HT1080 (cell line): ENCODE results near the gene ZBTB7C. TPM values are rescaled to one million over a fixed set of nuclear protein-coding genes. Genes with fewer than 3 reads are reported as not detected.

ENCODE experiments used
- DNase-seq: peaks from one replicate; pipeline ENCODE4 v3.0.0-alpha.2; 2015; ENCODE audit warnings: low read depth
- total RNA-seq: library from RNA; depleted of rRNA; stranded (reverse); fragments of >200 nt; shearing (Covaris generic); gene quantifications from 2 replicates; pipeline ENCODE4 v1.2.3, GENCODE V29; 2014

The ZBTB7C gene
- total RNA-seq, 1 experiment from 2014 or later: 0.05 TPM

DNA sequence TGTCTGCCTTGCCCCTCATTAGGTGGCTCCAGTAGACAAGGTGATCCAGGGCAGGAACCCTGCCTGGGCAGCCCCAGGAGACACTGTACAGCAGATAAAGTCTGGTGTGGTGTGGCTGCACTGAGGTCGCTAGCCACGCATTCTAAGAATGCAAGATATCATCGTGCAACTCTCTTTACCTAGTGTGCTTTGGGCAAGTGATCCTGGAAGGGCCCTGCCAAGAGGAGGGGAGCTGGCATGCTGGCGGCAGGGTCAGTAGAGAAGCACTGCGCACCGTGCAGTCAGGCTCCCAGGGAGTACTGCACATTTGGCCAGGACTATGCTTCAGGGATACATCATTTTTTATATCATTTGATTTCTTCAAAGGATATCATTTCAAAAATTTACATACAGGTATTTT lies 283.5 kb downstream of the ZBTB7C start:
- DNase-seq: no peak

- DNase-seq: no peak
Measured at GRCh38 chr18:48124857-48125626, 284.1 kb downstream of the ZBTB7C start.

DNA sequence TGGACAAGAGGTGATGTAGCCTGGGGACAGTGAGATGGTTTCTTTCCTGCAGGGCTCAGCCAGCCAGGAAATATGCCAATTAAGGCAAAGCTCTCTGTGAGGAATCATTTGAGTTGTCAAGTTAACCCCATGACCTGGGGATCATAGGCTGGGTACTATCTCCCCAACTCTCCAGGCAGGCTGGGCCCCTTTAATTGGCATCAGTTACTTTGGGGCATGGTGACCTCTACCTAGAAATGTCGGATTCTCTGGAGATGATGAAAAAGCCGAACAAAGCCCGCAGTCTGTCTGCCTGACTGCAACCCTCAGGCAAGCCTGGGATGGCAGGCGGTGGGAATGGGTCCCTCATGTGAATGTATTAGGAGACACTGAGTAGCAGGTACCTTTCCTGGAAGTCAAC lies 285.2 kb downstream of the ZBTB7C start:
- DNase-seq: no peak

GRCh38 chr18:48123324-48123723 lies 285.9 kb downstream of the ZBTB7C start:
- DNase-seq: no peak

GRCh38 chr18:48122816-48123215 lies 286.4 kb downstream of the ZBTB7C start:
- DNase-seq: no peak

DNA sequence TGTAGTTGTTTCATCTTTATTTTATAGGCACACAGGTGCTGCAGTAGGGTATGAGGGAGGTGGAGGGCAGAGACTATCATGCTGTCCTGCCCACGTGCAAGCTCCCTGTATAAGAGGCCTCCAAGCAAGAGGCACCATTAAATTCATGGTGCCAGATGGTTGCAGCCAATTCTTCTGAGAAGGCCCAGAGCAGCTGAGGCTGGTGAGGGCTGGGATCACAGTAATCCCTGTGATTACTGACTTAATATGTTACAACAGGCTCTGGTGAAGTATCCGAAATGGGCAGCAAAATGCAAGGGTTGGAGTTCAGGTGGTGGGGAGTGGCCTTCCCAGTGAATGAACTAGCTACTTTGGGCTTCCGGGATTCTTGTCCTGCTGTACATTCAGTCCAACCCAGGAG lies 286.8 kb downstream of the ZBTB7C start:
- no peak for DNase-seq

GRCh38 chr18:48121752-48122151 lies 287.4 kb downstream of the ZBTB7C start:
- no peak for DNase-seq

GRCh38 chr18:48119204-48119603 lies 290.0 kb downstream of the ZBTB7C start:
- no peak for DNase-seq

- DNase-seq: no peak
Measured at GRCh38 chr18:48116873-48117630, 292.1 kb downstream of the ZBTB7C start.

GRCh38 chr18:48116017-48116416 lies 293.2 kb downstream of the ZBTB7C start:
- no peak for DNase-seq

DNA sequence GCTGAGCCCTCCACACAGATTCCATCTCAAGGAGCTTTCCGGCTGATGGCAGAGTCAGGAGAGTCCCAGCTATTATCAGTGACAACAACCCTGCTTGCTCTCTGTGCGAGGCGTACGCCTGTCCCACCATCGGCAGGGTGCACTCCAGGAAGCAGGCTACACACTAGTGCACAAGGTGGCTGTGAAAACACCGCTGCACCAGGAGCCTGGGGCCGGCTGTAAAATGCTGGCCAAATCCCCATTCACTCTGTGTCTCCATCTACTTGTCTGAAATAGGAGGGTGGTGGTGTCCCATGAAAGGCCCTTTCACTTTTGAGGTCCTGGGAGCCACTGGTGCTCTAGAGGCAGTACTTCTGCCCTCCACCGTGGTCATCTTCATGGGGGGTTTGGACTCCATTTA lies 295.5 kb downstream of the ZBTB7C start:
- no peak for DNase-seq

DNA sequence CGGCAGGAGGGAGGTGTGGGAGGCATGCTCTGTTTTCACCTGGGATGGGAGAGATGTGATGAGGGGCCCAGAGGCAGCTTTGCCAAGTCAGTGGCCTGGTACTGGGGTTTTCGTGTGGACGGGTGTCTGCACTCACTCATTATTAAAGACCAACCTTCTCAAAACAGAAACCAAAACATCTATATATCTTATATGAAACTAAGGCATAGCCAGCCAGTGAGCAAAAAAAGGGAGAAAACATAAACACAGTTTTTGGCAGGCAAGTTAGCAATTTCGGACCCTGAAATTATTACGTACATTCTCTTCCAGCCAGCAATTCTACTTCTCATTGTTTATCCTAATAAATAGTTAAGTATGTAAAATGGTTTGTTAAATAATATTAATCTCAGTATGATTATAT lies 297.6 kb downstream of the ZBTB7C start:
- no peak for DNase-seq

DNA sequence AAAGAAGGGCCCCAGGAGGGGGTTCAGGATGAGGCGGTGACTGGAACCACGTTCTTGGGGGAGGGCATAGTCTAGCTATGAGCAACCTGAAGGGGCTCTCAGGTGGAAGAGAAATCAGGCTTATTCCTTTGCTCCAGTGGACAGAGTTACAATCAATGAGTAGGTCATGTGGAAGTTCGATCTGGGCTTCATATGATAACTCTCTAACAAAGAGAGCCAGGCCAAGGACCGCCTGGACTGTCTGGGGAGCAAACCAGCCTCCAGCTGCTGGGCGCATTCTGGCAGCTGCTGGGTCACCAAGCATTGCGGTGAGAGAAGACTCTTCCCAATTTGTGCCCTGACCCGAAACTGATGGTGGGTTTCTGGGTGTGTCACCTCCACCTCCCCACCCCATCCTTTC lies 298.4 kb downstream of the ZBTB7C start:
- no peak for DNase-seq

DNA sequence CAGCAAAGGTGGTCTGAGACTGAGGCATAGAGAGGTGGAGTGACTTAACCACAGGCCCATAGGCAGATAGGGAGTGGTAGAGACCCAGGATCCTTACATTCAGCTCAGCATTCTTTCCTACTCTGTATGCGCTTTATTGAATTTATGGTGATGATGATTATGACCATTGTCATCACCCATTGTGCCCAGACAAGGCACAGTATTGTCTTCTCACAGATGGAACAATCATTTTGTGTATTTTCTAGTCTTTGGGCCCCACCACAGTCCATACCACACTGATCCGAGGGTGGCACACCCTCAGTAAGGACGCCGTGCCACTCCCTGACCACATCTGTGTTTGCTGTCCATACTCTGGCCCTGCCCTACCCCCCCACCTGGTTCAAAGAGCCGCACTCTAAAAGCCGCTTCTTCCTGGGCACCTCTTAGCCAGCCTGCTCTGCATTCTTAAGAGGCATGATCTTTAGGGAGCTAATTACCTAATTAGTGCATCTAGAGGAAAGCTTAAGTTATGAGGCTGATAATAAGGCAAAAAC lies 299.2 kb downstream of the ZBTB7C start:
- no peak for DNase-seq

DNA sequence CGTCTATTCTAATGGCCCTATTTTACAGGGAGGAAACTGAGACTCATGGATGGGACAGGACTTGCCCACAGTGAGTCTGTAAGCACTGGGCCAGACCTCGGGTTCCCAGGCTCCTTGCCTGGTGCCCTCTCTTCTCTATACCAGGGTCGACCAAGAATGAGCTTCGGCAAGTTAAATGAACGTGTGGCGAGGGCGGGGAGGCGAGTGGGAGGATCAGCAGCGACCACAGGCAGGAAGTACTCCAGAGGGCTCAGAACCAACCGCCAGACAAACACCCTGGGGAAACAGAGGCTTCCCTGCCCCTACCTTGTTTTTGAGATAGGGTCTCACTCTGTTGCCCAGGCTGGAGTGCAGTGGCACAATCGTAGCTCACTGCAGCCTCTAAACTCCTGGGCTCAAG lies 301.0 kb downstream of the ZBTB7C start:
- no peak for DNase-seq

DNA sequence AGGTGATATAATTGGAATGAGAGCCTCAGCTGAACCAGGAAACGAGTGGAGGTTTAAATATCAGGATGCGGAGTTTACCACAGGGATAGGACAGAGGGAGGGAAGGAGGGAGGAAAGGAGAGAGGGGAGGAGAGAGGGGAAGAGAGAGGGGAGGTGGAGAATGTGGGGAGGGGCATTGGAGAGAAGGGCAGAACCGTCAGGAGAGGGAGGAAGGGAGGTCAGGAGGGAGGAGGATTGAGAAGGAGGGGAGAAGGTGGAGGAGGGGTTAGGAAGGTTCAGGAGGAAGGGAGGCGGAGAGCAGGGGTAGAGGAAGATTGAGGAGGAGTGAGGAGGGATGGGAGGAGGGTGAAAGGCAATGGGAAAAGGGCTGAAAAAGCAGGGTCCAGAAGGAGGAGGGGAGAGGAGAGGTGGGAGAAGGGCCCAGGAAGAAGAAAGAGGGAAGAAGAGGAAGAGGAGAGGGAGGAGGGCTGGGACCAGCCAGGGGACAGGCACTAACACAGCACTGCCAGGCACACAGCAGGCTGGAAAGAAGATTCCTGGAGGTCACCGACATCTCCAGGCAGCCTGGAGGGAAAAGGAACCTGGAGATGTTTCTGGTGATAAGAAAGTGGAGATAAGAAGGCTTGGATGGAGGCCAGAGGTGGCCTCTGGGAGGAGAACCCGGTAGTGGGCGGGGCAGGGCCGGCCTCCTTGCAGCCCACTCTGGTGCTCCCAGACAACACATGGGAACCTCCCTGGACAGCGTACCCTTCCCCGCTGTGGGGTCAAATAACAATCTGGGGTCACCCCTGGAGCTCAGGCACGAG lies 302.0 kb downstream of the ZBTB7C start:
- no peak for DNase-seq

- DNase-seq: no peak
Measured at GRCh38 chr18:48106498-48106897, 302.7 kb downstream of the ZBTB7C start.

- no peak for DNase-seq
Measured at GRCh38 chr18:48105317-48105716, 303.9 kb downstream of the ZBTB7C start.

DNA sequence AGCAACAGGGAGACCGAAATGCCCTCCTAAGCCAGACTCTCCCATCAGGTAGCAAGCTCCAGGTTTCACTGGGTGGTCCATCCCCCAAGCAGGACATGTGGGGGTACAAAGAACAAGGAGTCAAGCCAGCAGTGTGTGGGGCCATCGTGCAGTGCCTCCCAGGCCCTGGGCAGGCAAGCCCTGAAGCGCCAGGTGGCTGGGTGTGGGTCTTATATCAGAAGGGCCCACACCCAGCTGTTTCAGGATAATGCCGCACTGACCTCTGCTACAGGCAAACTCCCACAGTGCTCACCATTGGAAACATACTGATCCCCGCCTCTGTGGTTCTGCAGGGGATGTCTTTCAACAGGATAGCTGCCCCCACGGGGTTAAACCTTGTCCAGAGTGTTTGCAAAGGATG lies 304.5 kb downstream of the ZBTB7C start:
- no peak for DNase-seq

GRCh38 chr18:48100651-48101165 lies 308.5 kb downstream of the ZBTB7C start:
- no peak for DNase-seq

DNA sequence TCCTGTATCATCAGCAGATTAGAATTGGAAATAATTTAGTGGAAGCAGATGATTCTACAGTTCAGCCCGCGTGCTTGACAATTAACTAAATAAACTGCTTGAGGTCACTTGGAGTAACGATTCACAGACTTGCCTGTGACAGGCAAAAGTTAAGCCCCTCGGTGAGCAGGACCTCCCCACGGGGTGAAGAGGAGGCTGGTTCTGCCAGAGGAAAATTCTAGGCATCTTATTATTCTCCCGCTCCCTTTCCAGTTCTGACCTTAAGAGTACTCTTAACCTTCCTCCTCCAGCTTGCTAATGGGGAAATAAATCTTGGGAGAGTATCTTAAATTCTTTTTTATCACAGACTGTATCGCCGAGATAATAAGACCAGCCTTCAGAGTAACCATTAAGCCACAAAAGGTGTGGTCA lies 309.0 kb downstream of the ZBTB7C start:
- DNase-seq: no peak
